ENCODE results near the gene PLAU. TPM values are rescaled to one million over a fixed set of nuclear protein-coding genes. Genes with fewer than 3 reads are reported as not detected.

Gene PLAU
- total and polyA plus RNA-seq, 2 of the 4 experiments (the other 2 are of a cell fraction): 123 to 283 TPM

DNA sequence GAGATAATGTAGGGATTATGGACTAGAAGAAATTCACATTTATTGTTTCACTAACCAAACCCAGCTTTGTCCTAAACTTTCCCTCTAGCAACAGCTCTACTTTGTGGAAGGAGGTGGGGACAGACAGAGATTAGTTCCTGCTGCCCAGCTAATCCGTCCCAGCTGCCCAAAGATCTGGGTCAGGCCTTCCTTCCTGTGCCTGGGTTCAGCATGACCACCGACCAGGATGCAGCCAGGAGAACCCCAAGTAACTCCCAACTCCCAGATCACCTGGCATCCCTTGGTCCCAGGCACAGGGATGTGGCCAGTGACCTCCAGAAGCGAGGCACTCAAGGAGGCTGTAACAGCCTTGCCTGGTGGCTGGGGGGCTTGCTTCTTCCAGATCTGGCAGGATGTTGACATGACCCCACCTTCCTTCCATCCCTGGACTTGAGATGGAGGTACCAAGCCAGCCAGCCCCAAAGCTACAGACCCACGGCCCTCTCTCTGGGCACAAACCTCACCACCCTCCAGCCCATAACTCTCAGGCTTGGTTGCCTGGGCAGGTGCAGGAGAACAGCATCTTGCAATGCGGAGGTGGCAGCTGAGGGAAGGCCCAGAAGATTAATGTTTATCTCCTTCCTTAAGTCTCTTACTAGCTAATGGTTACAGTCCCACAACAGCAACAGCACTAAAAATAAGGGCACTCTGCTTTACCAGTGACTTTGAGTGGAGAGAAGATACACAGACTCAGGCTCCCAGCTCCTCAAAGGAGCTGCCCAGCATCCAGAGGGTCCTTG is 47.7 kb upstream of the PLAU start:
- BruUV-seq (replicated peaks): no TSS peak
- dilution Hi-C loops (cut with HindIII; ENCODE audit: low sequenced_read_pairs, unreplicated experiment) (no loop called here), intact Hi-C loops (cut with micrococcal nuclease) (no loop called here), in situ Hi-C loops (cut with MboI; ENCODE audit: low sequenced_read_pairs) (no loop called here)
- no peak overlapping the region for H3K27ac ChIP-seq (ENCODE audit: insufficient read depth, low read length)
- ChIA-PET CTCF (interaction anchor here (0.7 to 1.0 kb wide), 2 partner anchors 17 to 218 kb away, joined by 3 read pairs; no protein-coding TSS in a partner anchor), POLR2A (ENCODE audit: unreplicated experiment) (no interaction called here)
- no peak overlapping the region for H3K18ac ChIP-seq (ENCODE audit: low read depth, low read length)
- no peak overlapping the region for H4K91ac ChIP-seq (ENCODE audit: insufficient read depth, low read depth, low read length)
- no peak for DNase-seq
- H3K27me3 ChIP-seq (ENCODE audit: control insufficient read depth, insufficient read depth, low read length): no peaks in the 10 kb centered on the region
- no peak overlapping the region for H3K4ac ChIP-seq (ENCODE audit: low read depth, low read length)
- no CpG with 5 or more reads among the region's 5 CpGs for WGBS, 2 experiments (ENCODE audit: extremely low coverage in 2 of 2, insufficient read length in 1 of 2)
- no peak overlapping the region; the same call in 1 of the 2 replicates for H3K23ac ChIP-seq (ENCODE audit: low read depth, low read length)
- H3K4me3 ChIP-seq (ENCODE audit: insufficient read depth, low read depth, low read length): no peak overlapping the region
- peaks cover 42% of the 10 kb centered on the region for H3K36me3 ChIP-seq (ENCODE audit: control insufficient read depth, insufficient read depth, low read length)
- no peak overlapping the region for H2BK15ac ChIP-seq (ENCODE audit: low read depth, low read length)
- H3K9me1 ChIP-seq (ENCODE audit: insufficient read depth, low read length): peaks cover 11% of the 10 kb centered on the region
- no peak overlapping the region for H3K56ac ChIP-seq (ENCODE audit: extremely low read depth, insufficient read depth, low read length)
- no peak overlapping the region for H3K14ac ChIP-seq (replicated peaks; ENCODE audit: low read depth, low read length)
- no peak overlapping the region for H4K5ac ChIP-seq (ENCODE audit: low read depth, low read length)
- H2AK9ac ChIP-seq (replicated peaks; ENCODE audit: low read depth, low read length, poor library complexity): no peak overlapping the region
- H3K9me3 ChIP-seq (ENCODE audit: control insufficient read depth, insufficient read depth, low read length): no peaks in the 10 kb centered on the region
- no peak overlapping the region for H2BK5ac ChIP-seq (ENCODE audit: low read depth, low read length, poor library complexity, severe bottlenecking)
- H2BK120ac ChIP-seq (ENCODE audit: low read depth, low read length): no peak overlapping the region
- no peak overlapping the region for H4K8ac ChIP-seq (ENCODE audit: low read depth in 2 of 2, low read length in 2 of 2)
- peaks cover 22% of the 10 kb centered on the region; the same call in 1 of the 2 replicates for H4K20me1 ChIP-seq (ENCODE audit: insufficient read depth, low read length)
- no peak overlapping the region for H3K9ac ChIP-seq (ENCODE audit: low read depth, low read length)
- H2AK5ac ChIP-seq (ENCODE audit: low read depth, low read length): no peak overlapping the region
- H3K4me1 ChIP-seq (ENCODE audit: control insufficient read depth, insufficient read depth, low read length): peaks cover 9% of the 10 kb centered on the region
- no peak overlapping the region for H3K4me2 ChIP-seq (ENCODE audit: low read depth, low read length)
- peaks cover 18 to 70% of the 10 kb centered on the region in 2 experiments for H3K79me1 ChIP-seq (ENCODE audit: low read depth in 1 of 2, low read length in 2 of 2)
- no peak overlapping the region for H2AFZ ChIP-seq (replicated peaks; ENCODE audit: low read length, poor library complexity)
- no peak for ATAC-seq (ENCODE audit: low read depth)
- no peak overlapping the region for H2BK20ac ChIP-seq (ENCODE audit: low read depth, low read length)
- TF ChIP-seq, protein P1, sequence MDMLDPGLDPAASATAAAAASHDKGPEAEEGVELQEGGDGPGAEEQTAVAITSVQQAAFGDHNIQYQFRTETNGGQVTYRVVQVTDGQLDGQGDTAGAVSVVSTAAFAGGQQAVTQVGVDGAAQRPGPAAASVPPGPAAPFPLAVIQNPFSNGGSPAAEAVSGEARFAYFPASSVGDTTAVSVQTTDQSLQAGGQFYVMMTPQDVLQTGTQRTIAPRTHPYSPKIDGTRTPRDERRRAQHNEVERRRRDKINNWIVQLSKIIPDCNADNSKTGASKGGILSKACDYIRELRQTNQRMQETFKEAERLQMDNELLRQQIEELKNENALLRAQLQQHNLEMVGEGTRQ (IDR thresholded peaks at IDR 0.05; ENCODE audit: low read depth, low read length): no peak
- TF ChIP-seq MXI1 (IDR thresholded peaks at IDR 0.05; ENCODE audit: borderline replicate concordance, low read depth, low read length) (no peak), POLR2A (IDR thresholded peaks at IDR 0.05; ENCODE audit: low read depth, low read length) (no peak), RAD21 (IDR thresholded peaks at IDR 0.05; ENCODE audit: low read length) (no peak), FOS (IDR thresholded peaks at IDR 0.05; ENCODE audit: low read depth, low read length) (no peak), CEBPB (IDR thresholded peaks at IDR 0.05; ENCODE audit: low read depth, low read length) (no peak), CTCF (conservative IDR thresholded peaks at IDR 0.05; ENCODE audit: low read depth, low read length) (no peak), MAFK (IDR thresholded peaks at IDR 0.05; ENCODE audit: low read depth, low read length) (no peak), BHLHE40 (IDR thresholded peaks at IDR 0.05; ENCODE audit: low read depth, low read length) (no peak), RCOR1 (IDR thresholded peaks at IDR 0.05; ENCODE audit: insufficient replicate concordance, low read length) (no peak), NFE2L2 (IDR thresholded peaks at IDR 0.05; ENCODE audit: low read depth, low read length) (no peak), SMC3 (IDR thresholded peaks at IDR 0.05; ENCODE audit: low read depth, low read length) (no peak), MAZ (IDR thresholded peaks at IDR 0.05; ENCODE audit: borderline replicate concordance, low read depth, low read length) (no peak), CHD1 (IDR thresholded peaks at IDR 0.05; ENCODE audit: low read depth, low read length) (no peak)
